HG02759 (cell line): ENCODE measurements around the gene MGAT3.
"Not testable (repeated sequence)": the region's sequence is repeated elsewhere in the genome, so short reads cannot be mapped to it uniquely, and the experiment has no call there.

ENCODE experiments used
- ATAC-seq: cut with Tn5 transposase; IDR thresholded peaks from one replicate; pipeline ENCODE4 v1.9.1; 2021; ENCODE audit warnings: mild to moderate bottlenecking, moderate library complexity; ENCODE audit not compliant: unreplicated experiment

Gene MGAT3, protein sequence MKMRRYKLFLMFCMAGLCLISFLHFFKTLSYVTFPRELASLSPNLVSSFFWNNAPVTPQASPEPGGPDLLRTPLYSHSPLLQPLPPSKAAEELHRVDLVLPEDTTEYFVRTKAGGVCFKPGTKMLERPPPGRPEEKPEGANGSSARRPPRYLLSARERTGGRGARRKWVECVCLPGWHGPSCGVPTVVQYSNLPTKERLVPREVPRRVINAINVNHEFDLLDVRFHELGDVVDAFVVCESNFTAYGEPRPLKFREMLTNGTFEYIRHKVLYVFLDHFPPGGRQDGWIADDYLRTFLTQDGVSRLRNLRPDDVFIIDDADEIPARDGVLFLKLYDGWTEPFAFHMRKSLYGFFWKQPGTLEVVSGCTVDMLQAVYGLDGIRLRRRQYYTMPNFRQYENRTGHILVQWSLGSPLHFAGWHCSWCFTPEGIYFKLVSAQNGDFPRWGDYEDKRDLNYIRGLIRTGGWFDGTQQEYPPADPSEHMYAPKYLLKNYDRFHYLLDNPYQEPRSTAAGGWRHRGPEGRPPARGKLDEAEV

DNA sequence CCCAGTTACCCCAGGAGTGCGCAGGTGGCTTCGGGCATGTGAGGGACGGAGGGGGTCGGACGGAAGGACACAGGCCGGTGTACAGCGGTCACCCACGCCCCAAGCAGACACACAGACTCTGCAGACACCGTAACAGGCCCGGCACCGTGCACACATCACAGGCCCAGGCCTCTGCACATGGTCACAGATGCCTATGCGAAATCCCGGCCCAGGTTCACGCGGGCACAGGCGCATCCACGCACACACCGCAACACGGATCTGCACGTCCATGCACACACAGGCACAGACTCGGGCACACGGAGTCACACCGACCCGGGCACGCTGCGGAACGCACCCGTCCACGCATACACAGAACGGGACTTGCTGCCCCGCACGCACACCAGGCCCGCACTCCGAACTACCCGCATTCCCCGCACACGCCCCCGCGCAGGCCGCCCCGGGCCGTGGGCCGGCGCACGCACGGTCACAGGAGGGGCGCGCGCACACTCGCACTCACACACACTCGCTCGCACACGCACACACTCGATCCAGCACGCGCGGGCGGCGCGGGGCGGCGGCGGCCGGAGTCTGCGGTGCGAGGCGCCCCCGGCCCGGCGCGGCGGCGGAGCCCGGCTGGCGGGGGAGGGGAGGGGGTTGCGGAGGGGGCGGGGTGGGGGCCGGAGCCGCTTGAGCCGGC, at the start of gene MGAT3:
MGAT3 (plus strand) TSS at position 491 of the 676 bp plus-strand sequence. CDS start 30,336 bp downstream, outside the sequence.
- peak; percentile 5 for ATAC-seq

GRCh38 chr22:39408173-39408572, 48.6 kb upstream of the MGAT3 start:
- no peak for ATAC-seq

GRCh38 chr22:39408807-39409206, 48.0 kb upstream of the MGAT3 start:
- no peak for ATAC-seq

- ATAC-seq = no peak
Measured at GRCh38 chr22:39409516-39410029, 47.2 kb upstream of the MGAT3 start.

DNA sequence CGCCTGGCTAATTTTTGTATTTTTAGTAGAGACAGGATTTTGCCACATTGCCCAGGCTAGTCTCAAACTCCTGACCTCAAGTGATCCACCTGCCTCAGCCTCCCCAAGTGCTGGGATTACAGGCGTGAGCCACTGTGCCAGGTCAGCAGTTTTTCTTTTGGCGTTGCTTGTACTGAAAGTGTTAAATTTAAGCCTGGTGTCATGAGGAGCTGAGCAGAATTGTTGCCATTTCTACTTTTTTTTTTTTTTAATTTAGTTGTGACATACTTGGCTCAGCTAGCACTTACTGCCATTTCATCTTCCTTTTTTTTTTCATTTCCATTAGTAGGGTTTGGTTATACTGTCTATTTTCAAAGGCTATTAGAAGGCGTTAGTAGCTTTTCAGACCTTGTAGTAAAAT, 46.5 kb upstream of the MGAT3 start:
- ATAC-seq = no peak

DNA sequence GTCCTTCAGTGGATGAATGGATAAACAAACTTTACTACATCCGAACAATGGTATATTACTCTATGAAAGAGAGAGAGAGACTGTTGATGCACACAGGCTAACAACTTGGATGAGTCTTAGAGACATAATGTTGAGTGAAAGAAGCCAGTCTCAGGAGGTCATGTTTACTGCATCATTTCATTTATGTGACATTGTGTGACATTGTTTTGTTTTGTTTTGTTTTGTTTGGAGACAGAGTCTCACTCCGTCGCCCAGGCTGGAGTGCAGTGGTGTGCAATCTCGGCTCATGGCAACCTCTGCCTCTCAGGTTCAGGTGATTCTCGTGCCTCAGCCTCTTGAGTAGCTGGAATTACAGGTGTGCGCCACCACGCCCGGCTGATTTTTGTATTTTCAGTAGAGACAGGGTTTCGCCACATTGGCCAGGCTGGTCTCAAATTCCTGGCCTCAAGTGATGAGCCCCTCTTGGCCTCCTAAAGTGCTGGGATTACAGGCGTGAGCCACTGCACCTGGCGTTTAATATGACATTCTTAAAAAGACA, 44.9 kb upstream of the MGAT3 start:
- not testable (repeated sequence) for ATAC-seq

DNA sequence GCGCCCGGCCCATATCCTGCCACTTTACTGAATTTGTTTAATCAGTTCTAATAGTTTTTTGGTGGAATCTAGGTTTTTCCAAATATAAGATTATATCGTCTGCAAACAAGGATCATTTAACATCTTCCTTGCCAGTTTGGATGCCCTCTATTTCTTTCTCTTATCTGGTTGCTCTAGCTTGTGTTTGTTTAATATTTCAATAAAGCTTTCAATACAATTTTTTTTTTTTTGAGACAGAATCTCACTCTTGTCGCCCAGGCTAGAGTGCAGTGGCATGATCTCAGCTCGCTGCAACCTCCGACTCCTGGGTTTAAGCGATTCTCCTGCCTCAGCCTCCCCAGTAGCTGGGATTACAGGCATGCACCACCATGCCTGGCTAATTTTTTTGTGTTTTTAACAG, 43.6 kb upstream of the MGAT3 start:
- not testable (repeated sequence) for ATAC-seq

DNA sequence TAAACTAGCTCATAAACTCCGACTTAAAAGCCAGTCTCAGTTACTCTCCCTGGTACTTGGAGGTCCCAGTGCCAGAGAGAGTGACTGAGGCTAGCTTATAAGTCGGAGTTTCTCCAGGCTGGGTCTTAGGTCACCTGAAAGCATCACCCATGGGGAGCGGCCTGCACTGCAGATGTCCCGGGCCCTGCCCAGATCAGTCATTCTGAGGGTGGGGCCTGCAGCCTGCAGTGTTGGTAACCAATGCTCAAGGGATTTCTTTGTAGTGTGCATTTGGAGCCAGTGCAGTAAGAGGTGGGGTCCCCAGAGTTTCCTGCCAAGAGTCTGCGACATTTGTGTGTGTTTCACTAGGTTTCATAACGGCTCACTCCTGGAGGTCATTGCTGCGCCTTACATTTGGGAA, 42.4 kb upstream of the MGAT3 start:
- no peak for ATAC-seq

DNA sequence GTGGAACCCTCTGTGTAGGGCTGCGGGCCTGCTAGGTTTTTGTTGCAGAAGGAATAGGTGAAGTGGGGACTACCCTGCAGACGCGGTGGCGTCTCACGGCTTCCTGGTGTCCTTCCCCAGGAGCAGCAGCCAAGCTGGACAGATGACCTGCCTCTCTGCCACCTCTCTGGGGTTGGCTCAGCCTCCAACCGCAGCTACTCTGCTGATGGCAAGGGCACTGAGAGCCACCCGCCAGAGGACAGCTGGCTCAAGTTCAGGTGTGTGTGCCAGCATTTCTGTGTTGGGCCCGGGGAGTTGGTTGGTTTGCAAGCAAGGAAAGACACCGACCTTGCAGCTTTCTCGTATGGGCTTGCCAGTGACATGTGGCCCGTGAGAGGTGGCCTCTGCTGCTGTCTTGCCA, 41.9 kb upstream of the MGAT3 start:
- no peak for ATAC-seq

DNA sequence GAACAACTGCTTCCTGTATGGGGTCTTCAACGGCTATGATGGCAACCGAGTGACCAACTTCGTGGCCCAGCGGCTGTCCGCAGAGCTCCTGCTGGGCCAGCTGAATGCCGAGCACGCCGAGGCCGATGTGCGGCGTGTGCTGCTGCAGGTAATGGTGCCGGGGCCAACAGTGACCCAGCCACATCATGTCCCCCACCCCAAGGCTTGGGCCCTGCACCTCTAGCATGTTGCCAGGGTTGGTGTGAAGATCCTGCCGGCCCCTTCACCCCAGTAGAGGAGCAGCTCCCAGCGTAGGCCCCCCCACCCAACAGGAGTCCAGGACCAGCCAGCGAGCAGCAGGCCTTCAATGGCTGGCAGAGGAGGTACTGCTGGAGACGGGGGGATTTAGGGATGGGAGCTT, 41.3 kb upstream of the MGAT3 start:
- no peak for ATAC-seq

DNA sequence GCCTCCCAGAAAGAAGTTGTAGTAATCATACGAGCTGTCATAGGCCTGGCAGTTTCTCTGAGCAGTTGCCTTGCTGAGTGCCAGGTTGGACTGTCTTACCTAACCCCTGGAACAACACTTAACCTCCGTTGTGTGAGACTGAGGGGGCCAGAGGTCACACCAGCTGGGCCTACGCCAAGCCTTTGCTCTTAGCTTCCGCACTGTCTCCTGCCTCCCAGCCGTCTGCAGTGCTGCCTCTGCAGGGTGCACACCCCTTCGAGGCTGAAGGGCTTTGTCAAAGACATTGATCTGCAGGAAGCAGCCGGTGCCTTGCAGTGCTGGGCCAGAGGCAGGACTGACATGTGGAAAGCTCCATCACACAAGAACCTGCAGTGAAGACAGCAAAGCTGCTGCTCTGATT, 40.5 kb upstream of the MGAT3 start:
- ATAC-seq = no peak

DNA sequence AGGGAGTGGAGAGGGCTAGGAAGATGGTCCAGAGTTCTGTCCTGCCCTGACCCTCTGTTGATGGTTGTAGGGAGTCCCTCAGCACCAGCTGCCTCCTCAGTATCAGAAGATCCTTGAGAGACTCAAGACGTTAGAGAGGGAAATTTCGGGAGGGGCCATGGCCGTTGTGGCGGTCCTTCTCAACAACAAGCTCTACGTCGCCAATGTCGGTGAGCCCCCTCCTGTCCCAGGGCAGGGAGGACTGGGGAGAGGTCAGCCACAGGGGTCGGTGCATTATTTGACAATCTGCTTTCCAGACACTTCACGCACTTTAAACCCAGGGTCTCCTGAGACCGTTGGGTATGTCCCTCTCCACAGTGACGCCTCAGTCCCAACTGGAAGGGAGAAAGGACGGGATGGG, 39.2 kb upstream of the MGAT3 start:
- no peak for ATAC-seq

DNA sequence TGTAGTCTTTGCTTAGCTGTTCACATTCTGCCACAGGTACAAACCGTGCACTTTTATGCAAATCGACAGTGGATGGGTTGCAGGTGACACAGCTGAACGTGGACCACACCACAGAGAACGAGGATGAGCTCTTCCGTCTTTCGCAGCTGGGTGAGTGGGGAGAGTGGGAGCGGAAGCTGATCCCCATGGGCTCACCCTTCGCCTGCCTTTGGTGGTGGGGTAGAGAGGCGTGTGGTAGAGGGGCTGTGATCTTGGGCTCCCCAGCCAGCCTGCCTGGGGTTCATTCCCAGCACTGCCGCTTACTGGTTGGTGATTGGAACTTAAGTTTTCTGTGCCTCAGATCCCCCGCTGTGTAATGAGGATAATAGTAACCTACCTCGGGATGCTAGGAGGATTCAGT, 38.1 kb upstream of the MGAT3 start:
- no peak for ATAC-seq

DNA sequence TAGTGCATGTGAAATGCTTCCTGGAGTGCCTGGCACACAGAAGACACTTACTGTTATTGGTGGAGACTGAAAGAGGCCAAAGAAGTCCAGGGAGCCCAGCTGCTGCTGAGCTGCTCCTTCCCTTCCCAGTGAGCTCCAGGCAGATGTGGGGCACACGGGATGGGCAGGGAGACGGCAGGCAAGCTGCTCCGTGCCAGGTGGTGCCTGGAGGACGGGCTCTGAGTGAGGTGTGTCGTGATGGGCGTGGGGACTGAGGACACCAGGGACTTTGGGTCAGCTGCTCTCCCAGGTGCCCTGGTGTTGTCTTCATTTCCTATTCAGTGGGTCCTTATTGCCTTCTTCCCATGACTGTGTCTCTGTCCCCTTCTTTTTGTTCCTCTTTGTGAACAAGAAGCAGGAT, 37.7 kb upstream of the MGAT3 start:
- no peak for ATAC-seq

GRCh38 chr22:39419911-39420310, 36.9 kb upstream of the MGAT3 start:
- no peak for ATAC-seq

DNA sequence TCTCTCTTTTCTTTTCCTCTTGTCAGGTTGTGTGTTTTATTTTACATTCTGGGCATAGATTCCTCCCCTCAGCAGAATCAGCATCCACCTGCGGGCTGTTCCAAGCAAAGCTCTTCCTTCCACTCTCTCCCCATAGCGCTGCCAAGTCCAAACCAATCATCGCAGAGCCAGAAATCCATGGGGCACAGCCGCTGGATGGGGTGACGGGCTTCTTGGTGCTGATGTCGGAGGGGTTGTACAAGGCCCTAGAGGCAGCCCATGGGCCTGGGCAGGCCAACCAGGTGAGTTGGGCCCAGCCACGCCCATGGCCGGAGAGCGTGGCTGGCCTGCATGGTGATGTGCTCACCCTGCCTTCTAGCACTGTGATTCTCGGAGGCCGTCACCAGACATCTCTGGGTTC, 35.1 kb upstream of the MGAT3 start:
- ATAC-seq = no peak

DNA sequence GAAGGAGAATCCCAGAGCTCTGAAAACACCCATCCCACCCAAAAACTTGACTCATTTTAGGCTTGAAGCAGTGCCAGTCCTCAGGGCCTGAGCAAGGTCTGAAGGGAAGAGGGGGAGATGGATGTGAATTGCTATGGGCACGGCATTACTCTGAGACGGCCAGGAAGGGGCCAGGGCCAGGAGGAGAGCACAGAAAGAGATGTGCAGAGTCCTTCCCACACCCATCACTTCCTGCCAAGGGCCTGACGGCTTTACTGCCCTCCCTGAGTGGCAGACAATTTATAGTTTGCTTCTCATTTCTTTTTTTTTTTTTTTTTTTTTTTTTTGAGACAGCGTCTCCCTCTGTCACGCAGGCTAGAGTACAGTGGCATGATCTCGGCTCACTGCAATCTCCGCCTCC, 34.7 kb upstream of the MGAT3 start:
- no peak for ATAC-seq

- no peak for ATAC-seq
Measured at GRCh38 chr22:39422721-39423120, 34.1 kb upstream of the MGAT3 start.

GRCh38 chr22:39423976-39424375, 32.8 kb upstream of the MGAT3 start:
- ATAC-seq = no peak

GRCh38 chr22:39426380-39427043, 30.3 kb upstream of the MGAT3 start:
- no peak for ATAC-seq
